RWPE2 (cell line): Measurements from ENCODE around the gene ASB4.

Experiments used
- ATAC-seq: fragments of 200-7000 bp; cut with Tn5 transposase; 3 replicates; pipeline ENCODE4 v1.9.1; 2021; ENCODE audit warnings: low read depth
- DNase-seq: peaks from one replicate; pipeline ENCODE4 v3.0.0-alpha.2; 2020; ENCODE audit warnings: low spot score
- H3K27ac ChIP-seq: fragments of 450-650 bp; 2 replicates; pipeline ENCODE4 v1.5.1; 2017; ENCODE audit warnings: mild to moderate bottlenecking; ENCODE audit not compliant: poor library complexity, severe bottlenecking
- H3K27me3 ChIP-seq: fragments of 250-450 bp; sonication (Bioruptor Pico); 2 replicates; pipeline ENCODE4 v1.5.1; 2021; ENCODE audit warnings: mild to moderate bottlenecking, moderate library complexity; ENCODE audit not compliant: insufficient read depth, poor library complexity, severe bottlenecking
- H3K36me3 ChIP-seq: fragments of 250-450 bp; sonication (Bioruptor Pico); 2 replicates; pipeline ENCODE4 v1.5.1; 2020; ENCODE audit warnings: low read depth, mild to moderate bottlenecking, moderate library complexity
- H3K4me1 ChIP-seq: fragments of 250-450 bp; sonication (Bioruptor Pico); 2 replicates; pipeline ENCODE4 v1.5.1; 2021; ENCODE audit warnings: mild to moderate bottlenecking, moderate library complexity; ENCODE audit not compliant: insufficient read depth, poor library complexity, severe bottlenecking
- H3K4me3 ChIP-seq: fragments of 250-450 bp; sonication (Bioruptor Pico); 2 replicates; pipeline ENCODE4 v1.5.1; 2021; ENCODE audit warnings: mild to moderate bottlenecking, moderate library complexity; ENCODE audit not compliant: severe bottlenecking
- H3K9me3 ChIP-seq: fragments of 250-450 bp; sonication (Bioruptor Pico); 2 replicates; pipeline ENCODE4 v1.5.1; 2021; ENCODE audit warnings: mild to moderate bottlenecking, moderate library complexity; ENCODE audit not compliant: severe bottlenecking
- CTCF ChIP-seq: fragments of 450-650 bp; IDR thresholded peaks from one replicate; pipeline ENCODE4 v1.5.1; 2017; ENCODE audit warnings: mild to moderate bottlenecking, moderate library complexity; ENCODE audit not compliant: poor library complexity, severe bottlenecking

ASB4 gene

GRCh38 chr7:95544171-95544570, 58.4 kb downstream of the ASB4 start:
- Histone ChIP-seq H3K4me1 (peaks cover 5% of the 10 kb centered on the region), H3K27ac (no peak overlapping the region), H3K9me3 (no peaks in the 10 kb centered on the region), H3K36me3 (no peaks in the 10 kb centered on the region), H3K27me3 (no peaks in the 10 kb centered on the region), H3K4me3 (no peak overlapping the region)
- DNase-seq (no peak), ATAC-seq (no peak)
- no peak for TF ChIP-seq CTCF

GRCh38 chr7:95545007-95545615, 59.4 kb downstream of the ASB4 start:
- Histone ChIP-seq H3K27me3 (no peaks in the 10 kb centered on the region), H3K4me3 (peak overlapping the region; percentile 13), H3K9me3 (no peaks in the 10 kb centered on the region), H3K4me1 (peaks cover 10% of the 10 kb centered on the region), H3K36me3 (no peaks in the 10 kb centered on the region), H3K27ac (no peak overlapping the region)
- ATAC-seq (peak; percentile 51; the same call in 2 of the 3 replicates), DNase-seq (no peak)
- TF ChIP-seq CTCF, result peak; percentile 66

GRCh38 chr7:95545673-95546072, 59.9 kb downstream of the ASB4 start:
- DNase-seq (no peak), ATAC-seq (no peak)
- TF ChIP-seq CTCF, result no peak
- H3K27ac ChIP-seq, result no peak overlapping the region
- H3K27me3 ChIP-seq, result no peaks in the 10 kb centered on the region
- H3K4me3 ChIP-seq, result no peak overlapping the region
- peaks cover 16% of the 10 kb centered on the region for H3K4me1 ChIP-seq
- no peaks in the 10 kb centered on the region for H3K36me3 ChIP-seq
- no peaks in the 10 kb centered on the region for H3K9me3 ChIP-seq

GRCh38 chr7:95546647-95547046, 60.9 kb downstream of the ASB4 start:
- H3K9me3 ChIP-seq, result no peaks in the 10 kb centered on the region
- no peaks in the 10 kb centered on the region for H3K27me3 ChIP-seq
- no peaks in the 10 kb centered on the region for H3K36me3 ChIP-seq
- H3K27ac ChIP-seq, result no peak overlapping the region
- H3K4me3 ChIP-seq, result no peak overlapping the region
- peaks cover 17% of the 10 kb centered on the region for H3K4me1 ChIP-seq
- DNase-seq (no peak), ATAC-seq (no peak)
- TF ChIP-seq CTCF, result no peak
